ENCODE measurements around the gene KIF26A.

The KIF26A gene

GRCh38 chr14:104130974-104131651 is 7.3 kb upstream of the KIF26A start (continued):
- TF ChIP-seq, protein P1, sequence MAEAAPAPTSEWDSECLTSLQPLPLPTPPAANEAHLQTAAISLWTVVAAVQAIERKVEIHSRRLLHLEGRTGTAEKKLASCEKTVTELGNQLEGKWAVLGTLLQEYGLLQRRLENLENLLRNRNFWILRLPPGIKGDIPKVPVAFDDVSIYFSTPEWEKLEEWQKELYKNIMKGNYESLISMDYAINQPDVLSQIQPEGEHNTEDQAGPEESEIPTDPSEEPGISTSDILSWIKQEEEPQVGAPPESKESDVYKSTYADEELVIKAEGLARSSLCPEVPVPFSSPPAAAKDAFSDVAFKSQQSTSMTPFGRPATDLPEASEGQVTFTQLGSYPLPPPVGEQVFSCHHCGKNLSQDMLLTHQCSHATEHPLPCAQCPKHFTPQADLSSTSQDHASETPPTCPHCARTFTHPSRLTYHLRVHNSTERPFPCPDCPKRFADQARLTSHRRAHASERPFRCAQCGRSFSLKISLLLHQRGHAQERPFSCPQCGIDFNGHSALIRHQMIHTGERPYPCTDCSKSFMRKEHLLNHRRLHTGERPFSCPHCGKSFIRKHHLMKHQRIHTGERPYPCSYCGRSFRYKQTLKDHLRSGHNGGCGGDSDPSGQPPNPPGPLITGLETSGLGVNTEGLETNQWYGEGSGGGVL (tag by site-specific recombination; IDR thresholded peaks at IDR 0.05), result peak; percentile 94
- TF ChIP-seq ZNF184 (tag by site-specific recombination; IDR thresholded peaks at IDR 0.05) (no peak), ZNF2 (tag by site-specific recombination; IDR thresholded peaks at IDR 0.05) (0 out of 2 replicates have a peak, but pooled peaks have one; percentile 25), PATZ1 (tag by site-specific recombination; IDR thresholded peaks at IDR 0.05) (peak; percentile 20; the same call in 1 of the 2 replicates), ZNF585B (tag by site-specific recombination; IDR thresholded peaks at IDR 0.05) (0 out of 2 replicates have a peak, but pooled peaks have one; percentile 8), YY2 (tag by site-specific recombination; IDR thresholded peaks at IDR 0.05) (0 out of 2 replicates have a peak, but pooled peaks have one; percentile 9), KLF16 (tag by site-specific recombination; IDR thresholded peaks at IDR 0.05) (no peak), ZNF76 (tag by site-specific recombination; IDR thresholded peaks at IDR 0.05; ENCODE audit: borderline replicate concordance, low read depth) (peak; percentile 64; the same call in 1 of the 2 replicates), ZBTB20 (tag by site-specific recombination; IDR thresholded peaks at IDR 0.05) (peak; percentile 57; the same call in 1 of the 2 replicates), ZNF302 (tag by site-specific recombination; IDR thresholded peaks at IDR 0.05; ENCODE audit: low read depth) (no peak), ZNF311 (tag by site-specific recombination; IDR thresholded peaks at IDR 0.05; ENCODE audit: borderline replicate concordance) (no peak), ZNF580 (tag by site-specific recombination; IDR thresholded peaks at IDR 0.05) (0 out of 2 replicates have a peak, but pooled peaks have one; percentile 48), BCL11B (tag by site-specific recombination; IDR thresholded peaks at IDR 0.05; ENCODE audit: low read depth) (no peak), ZNF223 (tag by site-specific recombination; IDR thresholded peaks at IDR 0.05) (0 out of 2 replicates have a peak, but pooled peaks have one; percentile 16), ZNF654 (tag by site-specific recombination; IDR thresholded peaks at IDR 0.05; ENCODE audit: low read depth) (peak; percentile 79), ZNF768 (tag by site-specific recombination; IDR thresholded peaks at IDR 0.05) (no peak)
- TF ChIP-seq, protein P2, sequence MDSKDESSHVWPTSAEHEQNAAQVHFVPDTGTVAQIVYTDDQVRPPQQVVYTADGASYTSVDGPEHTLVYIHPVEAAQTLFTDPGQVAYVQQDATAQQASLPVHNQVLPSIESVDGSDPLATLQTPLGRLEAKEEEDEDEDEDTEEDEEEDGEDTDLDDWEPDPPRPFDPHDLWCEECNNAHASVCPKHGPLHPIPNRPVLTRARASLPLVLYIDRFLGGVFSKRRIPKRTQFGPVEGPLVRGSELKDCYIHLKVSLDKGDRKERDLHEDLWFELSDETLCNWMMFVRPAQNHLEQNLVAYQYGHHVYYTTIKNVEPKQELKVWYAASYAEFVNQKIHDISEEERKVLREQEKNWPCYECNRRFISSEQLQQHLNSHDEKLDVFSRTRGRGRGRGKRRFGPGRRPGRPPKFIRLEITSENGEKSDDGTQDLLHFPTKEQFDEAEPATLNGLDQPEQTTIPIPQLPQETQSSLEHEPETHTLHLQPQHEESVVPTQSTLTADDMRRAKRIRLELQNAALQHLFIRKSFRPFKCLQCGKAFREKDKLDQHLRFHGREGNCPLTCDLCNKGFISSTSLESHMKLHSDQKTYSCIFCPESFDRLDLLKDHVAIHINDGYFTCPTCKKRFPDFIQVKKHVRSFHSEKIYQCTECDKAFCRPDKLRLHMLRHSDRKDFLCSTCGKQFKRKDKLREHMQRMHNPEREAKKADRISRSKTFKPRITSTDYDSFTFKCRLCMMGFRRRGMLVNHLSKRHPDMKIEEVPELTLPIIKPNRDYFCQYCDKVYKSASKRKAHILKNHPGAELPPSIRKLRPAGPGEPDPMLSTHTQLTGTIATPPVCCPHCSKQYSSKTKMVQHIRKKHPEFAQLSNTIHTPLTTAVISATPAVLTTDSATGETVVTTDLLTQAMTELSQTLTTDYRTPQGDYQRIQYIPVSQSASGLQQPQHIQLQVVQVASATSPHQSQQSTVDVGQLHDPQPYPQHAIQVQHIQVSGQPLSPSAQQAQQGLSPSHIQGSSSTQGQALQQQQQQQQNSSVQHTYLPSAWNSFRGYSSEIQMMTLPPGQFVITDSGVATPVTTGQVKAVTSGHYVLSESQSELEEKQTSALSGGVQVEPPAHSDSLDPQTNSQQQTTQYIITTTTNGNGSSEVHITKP (tag by site-specific recombination; IDR thresholded peaks at IDR 0.05), result peak; percentile 62
- TF ChIP-seq, protein P3, sequence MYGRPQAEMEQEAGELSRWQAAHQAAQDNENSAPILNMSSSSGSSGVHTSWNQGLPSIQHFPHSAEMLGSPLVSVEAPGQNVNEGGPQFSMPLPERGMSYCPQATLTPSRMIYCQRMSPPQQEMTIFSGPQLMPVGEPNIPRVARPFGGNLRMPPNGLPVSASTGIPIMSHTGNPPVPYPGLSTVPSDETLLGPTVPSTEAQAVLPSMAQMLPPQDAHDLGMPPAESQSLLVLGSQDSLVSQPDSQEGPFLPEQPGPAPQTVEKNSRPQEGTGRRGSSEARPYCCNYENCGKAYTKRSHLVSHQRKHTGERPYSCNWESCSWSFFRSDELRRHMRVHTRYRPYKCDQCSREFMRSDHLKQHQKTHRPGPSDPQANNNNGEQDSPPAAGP (tag by site-specific recombination; IDR thresholded peaks at IDR 0.05), result peak; percentile 31; the same call in 1 of the 2 replicates

Data from HEK293 (cell line).